HG03342 (cell line): ENCODE measurements around the gene PAPPA2.

Source experiments
- ATAC-seq: cut with Tn5 transposase; IDR thresholded peaks from one replicate; pipeline ENCODE4 v1.9.1; 2021; ENCODE audit warnings: mild to moderate bottlenecking, moderate library complexity; ENCODE audit not compliant: unreplicated experiment

Gene PAPPA2

DNA sequence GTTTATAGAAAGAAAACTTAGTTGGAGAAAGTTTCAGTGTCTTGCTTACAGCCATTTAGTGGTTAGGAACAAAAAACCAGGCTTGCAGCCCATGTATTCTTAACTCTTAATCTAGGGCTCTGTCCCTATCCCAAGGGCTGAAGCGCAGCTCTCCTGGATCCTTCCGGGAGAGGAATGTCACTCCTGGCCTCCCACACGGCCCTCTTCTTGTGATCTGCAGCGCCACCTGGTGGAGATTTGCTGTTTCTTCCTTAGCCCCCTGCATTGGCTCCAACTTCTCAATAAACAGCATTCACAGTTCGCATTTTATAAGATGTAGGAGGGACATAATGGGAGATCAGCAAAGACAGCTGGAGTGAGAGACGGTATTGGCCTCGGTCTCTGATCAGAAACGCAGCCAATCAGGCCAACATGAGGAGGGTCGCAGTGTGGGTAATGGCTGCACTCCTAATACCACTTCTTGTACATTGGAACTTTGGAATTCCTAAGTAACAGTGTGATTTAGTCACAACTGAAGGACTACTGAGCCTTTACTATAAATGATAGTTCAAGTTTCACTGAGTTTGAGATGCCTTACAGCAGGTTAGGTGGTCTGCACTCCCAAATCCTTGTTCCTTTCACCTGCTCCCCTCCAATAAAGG is 418.1 kb downstream of the PAPPA2 start:
- peak; percentile 53 for ATAC-seq

DNA sequence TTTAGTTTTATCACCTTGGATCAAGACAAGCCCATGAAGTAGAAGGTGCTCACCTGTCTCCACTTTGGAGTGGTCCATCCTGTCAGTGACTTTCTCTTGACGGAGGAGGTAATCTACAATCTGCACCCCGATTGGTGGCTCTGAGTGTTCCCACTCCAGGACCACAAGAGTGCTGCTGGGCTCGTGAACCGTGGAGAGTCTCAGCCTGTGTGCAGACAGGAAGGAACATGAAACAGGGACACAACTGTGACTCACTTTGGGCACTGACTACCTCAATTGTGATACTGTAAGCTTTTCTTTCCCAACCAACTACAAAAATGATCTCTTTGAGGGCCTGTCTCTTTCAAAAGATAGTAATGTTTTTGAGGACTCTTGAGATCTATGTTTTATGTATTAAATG is 421.3 kb downstream of the PAPPA2 start:
- no peak for ATAC-seq

DNA sequence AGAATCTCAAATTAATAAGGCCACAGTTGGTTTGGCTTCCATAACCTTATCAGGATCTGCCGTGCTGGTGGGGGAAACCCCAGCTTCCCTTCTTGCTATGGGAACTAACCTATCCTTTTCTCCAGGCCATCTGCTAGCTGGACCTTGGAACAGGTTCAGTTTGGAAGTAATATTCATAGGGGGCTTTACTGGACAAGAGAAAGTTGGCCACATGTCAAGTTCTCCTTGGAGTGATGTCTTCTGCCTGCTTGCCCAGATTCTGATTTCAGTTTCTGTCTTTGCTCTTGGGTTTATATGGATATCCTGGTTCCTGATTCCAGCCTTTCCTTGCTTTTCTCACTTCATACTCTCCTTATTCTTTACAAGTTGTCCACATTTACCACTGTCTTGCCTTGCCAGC is 421.9 kb downstream of the PAPPA2 start:
- ATAC-seq = no peak

DNA sequence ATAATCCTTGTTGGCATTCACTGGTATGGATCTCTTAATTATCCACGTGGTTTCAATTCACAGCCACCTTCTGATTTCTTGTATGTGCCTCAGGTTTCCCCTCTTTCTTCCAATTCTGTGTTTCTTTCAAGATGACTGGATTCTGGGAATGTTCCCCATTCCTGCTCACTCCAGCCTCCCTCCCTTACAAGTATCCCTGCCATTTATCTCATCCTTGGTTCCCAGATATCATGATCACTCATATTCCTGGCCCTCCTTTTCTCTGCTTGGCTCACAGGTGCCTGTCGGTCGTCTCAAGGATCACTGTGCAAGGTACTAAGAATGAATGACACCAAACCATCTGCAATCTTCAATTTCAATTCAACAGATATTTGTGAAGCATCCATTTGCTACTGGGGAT is 422.4 kb downstream of the PAPPA2 start:
- no peak for ATAC-seq

DNA sequence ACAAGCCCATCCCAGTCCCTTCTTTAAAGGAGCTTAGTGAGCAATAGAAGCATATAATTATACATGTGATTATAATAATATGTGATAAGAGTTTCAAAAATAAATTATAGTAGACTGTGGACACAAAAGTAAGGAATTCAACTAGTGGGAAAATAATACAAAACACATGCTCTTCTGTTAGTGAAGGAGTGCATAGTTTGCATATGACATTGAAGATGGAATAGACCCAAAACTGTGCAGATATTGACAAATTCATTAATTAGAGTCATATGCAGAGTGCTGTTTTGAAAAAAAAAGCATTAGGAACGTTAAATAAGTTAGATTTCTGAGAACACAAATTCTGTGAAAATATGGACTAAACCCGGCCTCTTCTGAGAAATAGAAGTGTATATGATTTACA is 422.8 kb downstream of the PAPPA2 start:
- no peak for ATAC-seq

DNA sequence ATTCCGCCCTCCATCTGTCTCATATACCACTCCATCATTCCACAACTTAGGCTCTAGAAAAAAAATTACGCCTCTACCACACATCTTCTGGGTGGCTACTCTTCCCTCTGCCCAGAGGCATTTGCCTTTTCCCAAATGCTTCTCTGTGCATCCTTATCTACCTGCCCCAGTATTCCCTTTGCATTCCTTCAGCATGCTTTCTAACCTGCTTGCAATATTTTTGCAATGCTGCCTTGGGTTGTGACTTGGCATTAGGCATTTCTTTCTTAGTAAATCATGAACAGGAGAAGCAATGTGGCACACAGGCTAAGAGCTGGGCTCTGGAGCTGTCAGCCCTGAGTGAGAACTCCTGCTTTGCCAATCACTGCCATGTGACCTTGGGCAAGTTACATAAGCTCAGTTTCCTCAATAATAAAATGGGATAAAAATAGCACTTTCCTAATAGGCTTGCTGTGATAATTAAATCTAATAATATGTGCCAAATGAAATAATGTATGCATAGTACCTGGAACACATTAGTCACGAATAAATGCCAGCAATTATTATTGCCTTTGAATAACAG is 425.6 kb downstream of the PAPPA2 start:
- ATAC-seq = no peak

DNA sequence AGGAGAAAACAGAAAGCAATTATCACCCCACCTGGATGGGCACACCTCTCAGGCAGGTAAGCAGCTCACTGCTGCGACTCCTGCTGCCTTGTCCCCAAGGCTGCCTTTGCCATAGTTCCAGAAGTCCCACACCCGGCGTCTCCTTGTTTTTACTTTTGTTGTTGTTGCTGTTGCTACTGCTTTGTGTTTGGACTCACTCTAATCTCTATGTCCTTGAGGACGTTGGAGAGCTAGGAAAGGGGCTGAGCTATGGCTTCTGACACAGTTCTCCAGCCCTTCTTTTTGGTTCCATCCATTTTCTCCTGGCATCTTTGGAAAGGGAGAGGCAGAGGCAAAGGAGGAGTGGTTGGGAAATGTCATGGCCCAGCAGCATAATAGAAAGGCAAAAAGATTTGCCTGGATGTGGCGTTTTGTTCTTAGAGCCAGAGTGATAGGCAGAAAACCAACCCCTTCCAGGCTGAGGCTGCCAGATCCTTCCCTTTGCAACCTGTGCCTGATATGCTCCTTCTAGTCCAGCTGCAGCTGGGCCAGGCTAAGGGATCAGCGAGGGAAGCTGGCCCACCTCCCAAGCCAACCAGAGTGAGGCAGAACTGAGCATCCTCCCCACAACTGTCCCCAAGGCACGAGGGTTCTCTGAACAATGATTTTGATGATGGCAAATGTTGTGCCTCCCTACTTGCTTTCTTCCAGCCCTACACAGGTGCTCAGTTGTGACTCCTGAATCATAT is 430.8 kb downstream of the PAPPA2 start:
- ATAC-seq = no peak

DNA sequence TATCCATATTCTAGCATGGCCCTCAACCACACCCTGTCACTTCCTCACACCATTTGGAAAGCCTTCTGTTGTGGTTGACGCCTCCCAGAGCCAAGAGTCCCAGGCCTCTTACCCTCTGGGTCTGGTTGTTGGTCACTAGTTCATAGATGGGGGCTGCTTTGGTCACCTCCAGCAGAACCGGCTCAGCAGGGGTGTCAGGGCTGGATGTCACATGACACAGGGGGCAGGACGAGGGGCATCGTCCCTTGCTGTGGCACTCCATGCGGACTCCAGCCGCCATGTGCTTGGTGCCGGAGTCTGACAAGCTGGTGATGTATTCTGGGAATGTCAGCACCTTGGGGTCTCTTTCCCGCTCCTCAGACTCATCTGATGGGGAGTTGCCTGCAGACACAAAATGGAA is 431.5 kb downstream of the PAPPA2 start:
- ATAC-seq = no peak
